Neural cell (in vitro differentiated cells): Measurements from ENCODE around the gene PEX3.

Experiments
- CTCF ChIP-seq: fragments of 450-650 bp; IDR thresholded peaks from 2 replicates; pipeline ENCODE4 v1.5.1; 2014; ENCODE audit warnings: antibody characterized with exemption, mild to moderate bottlenecking, moderate library complexity; ENCODE audit not compliant: poor library complexity, severe bottlenecking
- EP300 ChIP-seq: fragments of 450-650 bp; conservative IDR thresholded peaks from 2 replicates; pipeline ENCODE4 v1.6.1; 2014; ENCODE audit warnings: antibody characterized with exemption, mild to moderate bottlenecking, moderate library complexity; ENCODE audit not compliant: poor library complexity, severe bottlenecking
- EZH2 ChIP-seq: fragments of 200-600, 300-800 bp; shearing (Covaris generic), sonication (generic); IDR thresholded peaks from 2 replicates; pipeline ENCODE4 v1.6.1; 2014; ENCODE audit warnings: antibody characterized with exemption, low read length, borderline replicate concordance, mild to moderate bottlenecking; ENCODE audit not compliant: insufficient read depth, poor library complexity, severe bottlenecking
- MXI1 ChIP-seq: fragments of 450-650 bp; conservative IDR thresholded peaks from 2 replicates; pipeline ENCODE4 v1.6.1; 2014; ENCODE audit warnings: antibody characterized with exemption, mild to moderate bottlenecking; ENCODE audit not compliant: poor library complexity, severe bottlenecking
- POLR2AphosphoS5 ChIP-seq: IDR thresholded peaks from 2 replicates; pipeline ENCODE4 v1.6.1; 2012
- RAD21 ChIP-seq: fragments of 450-650 bp; conservative IDR thresholded peaks from 2 replicates; pipeline ENCODE4 v1.6.1; 2014; ENCODE audit warnings: antibody characterized with exemption, mild to moderate bottlenecking, moderate library complexity
- REST ChIP-seq: IDR thresholded peaks from 2 replicates; pipeline ENCODE4 v1.6.1; 2012; ENCODE audit warnings: borderline replicate concordance

- no peak for TF ChIP-seq CTCF
- no peak for TF ChIP-seq EP300
- TF ChIP-seq REST: no peak
- no peak for TF ChIP-seq RAD21
- no peak for TF ChIP-seq MXI1
- TF ChIP-seq EZH2: no peak
- no peak for TF ChIP-seq POLR2AphosphoS5
Measured at GRCh38 chr6:143510991-143511891, 60.6 kb downstream of the PEX3 start, which contains the start of gene FUCA2.
